MG63 (cell line): Measurements from ENCODE around the gene ACTR6. TPM values are rescaled to one million over a fixed set of nuclear protein-coding genes. Genes with fewer than 3 reads are reported as not detected.

Experiments used
- DNase-seq: peaks from one replicate; pipeline ENCODE4 v3.0.0-alpha.2; 2020
- H3K27me3 ChIP-seq: fragments of 250-450 bp; sonication (Bioruptor Pico); 2 replicates; pipeline ENCODE4 v1.5.1; 2020; ENCODE audit warnings: mild to moderate bottlenecking, moderate library complexity
- H3K36me3 ChIP-seq: fragments of 250-450 bp; sonication (Bioruptor Pico); 2 replicates; pipeline ENCODE4 v1.5.1; 2020; ENCODE audit warnings: mild to moderate bottlenecking, moderate library complexity
- H3K4me3 ChIP-seq: fragments of 250-450 bp; sonication (Bioruptor Pico); 2 replicates; pipeline ENCODE4 v1.5.1; 2020; ENCODE audit warnings: mild to moderate bottlenecking, moderate library complexity
- H3K9me3 ChIP-seq: fragments of 250-450 bp; sonication (Bioruptor Pico); 2 replicates; pipeline ENCODE4 v1.5.1; 2020; ENCODE audit warnings: mild to moderate bottlenecking, moderate library complexity
- total RNA-seq: library from RNA; depleted of rRNA; stranded (reverse); fragments of >200 nt; shearing (Covaris generic); gene quantifications from 2 replicates; pipeline ENCODE4 v1.2.3, GENCODE V29; 2014; ENCODE audit warnings: low replicate concordance; rRNA removed

The ACTR6 gene
- total RNA-seq, 1 experiment from 2014 or later = 18.4 TPM

- Histone ChIP-seq H3K27me3 (no peaks in the 10 kb centered on the region), H3K9me3 (no peaks in the 10 kb centered on the region; the same call in 1 of the 2 replicates), H3K36me3 (peaks cover 10% of the 10 kb centered on the region), H3K4me3 (no peak overlapping the region)
- DNase-seq = no peak
Measured at GRCh38 chr12:100273782-100274181, 73.2 kb downstream of the ACTR6 start.

Other genes with a start within 250 kb of the ACTR6 start
- gene ANKS1B, start 215.9 kb upstream of the ACTR6 start, total RNA-seq = 0.10 TPM in 1 of 2 replicates, not detected in the other
- 20.3 and 26.4 TPM in 2 replicates for gene BLTP3B, start 57.9 kb upstream of the ACTR6 start, total RNA-seq
- 1.3 and 1.7 TPM in 2 replicates for gene DEPDC4, start 66.3 kb downstream of the ACTR6 start, total RNA-seq
- gene SCYL2, start 66.4 kb downstream of the ACTR6 start, total RNA-seq = 7.3 and 11.2 TPM in 2 replicates
- gene SLC17A8, start 156.3 kb downstream of the ACTR6 start, total RNA-seq = not detected in 2 replicates